OCI-LY7 (cell line): Measurements from ENCODE around the gene PPP1R12C.

Experiments used
- EZH2phosphoT487 ChIP-seq: fragments of 200-600 bp; sonication (generic); IDR thresholded peaks from 2 replicates; pipeline ENCODE4 v1.6.1; 2018; ENCODE audit warnings: low read depth, borderline replicate concordance, mild to moderate bottlenecking, mixed run types, antibody characterized with exemption, low read length, moderate library complexity, mixed read lengths
- TF ChIP-seq, protein P1 (sequence below): fragments of 200-600 bp; sonication (generic); conservative IDR thresholded peaks from 2 replicates; pipeline ENCODE4 v1.5.1; 2014; ENCODE audit warnings: mild to moderate bottlenecking, antibody characterized with exemption, low read length, moderate library complexity, mixed read lengths

DNA sequence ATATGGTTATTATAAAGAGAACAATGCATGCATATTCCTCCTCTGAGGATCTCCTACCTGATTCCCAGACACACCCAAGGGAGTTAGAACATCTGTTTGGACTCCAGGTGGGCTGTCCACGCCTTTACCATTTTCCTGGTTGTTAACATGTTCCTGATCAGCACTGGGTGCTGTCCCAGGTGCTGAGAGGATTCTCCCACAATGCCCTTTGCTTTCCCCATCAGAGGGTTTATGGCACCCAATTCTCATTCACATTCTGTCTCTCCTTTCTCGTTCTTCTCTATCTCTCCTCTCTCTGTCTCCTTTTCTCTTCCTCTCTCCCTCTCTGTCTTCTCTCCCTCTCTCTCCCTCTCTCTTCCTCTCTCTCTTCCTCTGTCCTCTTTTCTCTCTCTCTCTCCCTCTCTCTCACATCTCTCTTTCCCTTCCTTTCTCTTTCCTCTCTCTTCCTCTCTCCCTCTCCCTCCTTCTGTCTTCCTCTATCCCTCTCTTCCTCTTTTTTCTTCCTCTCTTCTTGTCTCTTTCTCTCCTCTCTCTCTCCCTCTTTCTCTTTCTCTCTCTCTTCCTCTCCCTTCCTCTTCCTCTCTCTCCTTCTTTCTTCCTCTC, 51.2 kb downstream of the PPP1R12C start:
- no peak for TF ChIP-seq EZH2phosphoT487
- TF ChIP-seq, protein P1, sequence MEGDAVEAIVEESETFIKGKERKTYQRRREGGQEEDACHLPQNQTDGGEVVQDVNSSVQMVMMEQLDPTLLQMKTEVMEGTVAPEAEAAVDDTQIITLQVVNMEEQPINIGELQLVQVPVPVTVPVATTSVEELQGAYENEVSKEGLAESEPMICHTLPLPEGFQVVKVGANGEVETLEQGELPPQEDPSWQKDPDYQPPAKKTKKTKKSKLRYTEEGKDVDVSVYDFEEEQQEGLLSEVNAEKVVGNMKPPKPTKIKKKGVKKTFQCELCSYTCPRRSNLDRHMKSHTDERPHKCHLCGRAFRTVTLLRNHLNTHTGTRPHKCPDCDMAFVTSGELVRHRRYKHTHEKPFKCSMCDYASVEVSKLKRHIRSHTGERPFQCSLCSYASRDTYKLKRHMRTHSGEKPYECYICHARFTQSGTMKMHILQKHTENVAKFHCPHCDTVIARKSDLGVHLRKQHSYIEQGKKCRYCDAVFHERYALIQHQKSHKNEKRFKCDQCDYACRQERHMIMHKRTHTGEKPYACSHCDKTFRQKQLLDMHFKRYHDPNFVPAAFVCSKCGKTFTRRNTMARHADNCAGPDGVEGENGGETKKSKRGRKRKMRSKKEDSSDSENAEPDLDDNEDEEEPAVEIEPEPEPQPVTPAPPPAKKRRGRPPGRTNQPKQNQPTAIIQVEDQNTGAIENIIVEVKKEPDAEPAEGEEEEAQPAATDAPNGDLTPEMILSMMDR, result no peak
